Liver (tissue), 9 donors: ENCODE data around the gene PDE5A. TPM values are rescaled to one million over a fixed set of nuclear protein-coding genes. Genes with fewer than 3 reads are reported as not detected.

Experiments
- DNase-seq: peaks from one replicate; pipeline ENCODE4 v3.0.0-alpha.2; 2017; ENCODE audit warnings: low spot score
- H3K27ac ChIP-seq, 2 donors: one replicate each; pipeline ENCODE4 v1.7.0; 2013; ENCODE audit warnings: inconsistent platforms in 2 of 2, low read length in 2 of 2, control low read depth in 1 of 2, low read depth in 1 of 2, mild to moderate bottlenecking in 1 of 2
- H3K27me3 ChIP-seq, 4 donors: one replicate each; pipeline versions ENCODE4 v1.6.1 to v1.7.0; 2013; ENCODE audit warnings: low read length in 3 of 4, inconsistent platforms in 1 of 4, mild to moderate bottlenecking in 1 of 4, moderate library complexity in 1 of 4; ENCODE audit not compliant: control insufficient read depth in 4 of 4, insufficient read depth in 4 of 4
- H3K36me3 ChIP-seq, 4 donors: one replicate each; pipeline versions ENCODE4 v1.6.1 to v1.7.0; 2013; ENCODE audit warnings: low read length in 3 of 4, mild to moderate bottlenecking in 3 of 4, low read depth in 1 of 4, moderate library complexity in 1 of 4; ENCODE audit not compliant: control insufficient read depth in 4 of 4, insufficient read depth in 3 of 4
- H3K4me1 ChIP-seq, 4 donors: one replicate each; pipeline versions ENCODE4 v1.6.1 to v1.7.0; 2013; ENCODE audit warnings: low read length in 3 of 4, mild to moderate bottlenecking in 3 of 4, moderate library complexity in 1 of 4; ENCODE audit not compliant: control insufficient read depth in 4 of 4, insufficient read depth in 4 of 4
- H3K4me3 ChIP-seq, 3 donors: one replicate each; pipeline versions ENCODE4 v1.6.1 to v1.7.0; 2013; ENCODE audit warnings: low read length in 3 of 3, control low read depth in 1 of 3, low read depth in 1 of 3, mild to moderate bottlenecking in 1 of 3
- H3K9ac ChIP-seq, 2 donors: one replicate each; pipeline ENCODE4 v1.7.0; 2013; ENCODE audit warnings: low read length in 2 of 2, mild to moderate bottlenecking in 2 of 2, moderate library complexity in 2 of 2, control low read depth in 1 of 2, low read depth in 1 of 2
- H3K9me3 ChIP-seq, 4 donors: one replicate each; pipeline versions ENCODE4 v1.6.1 to v1.7.0; 2013; ENCODE audit warnings: low read length in 3 of 4; ENCODE audit not compliant: control insufficient read depth in 4 of 4
- ATF3 ChIP-seq: IDR thresholded peaks from 2 replicates; pipeline ENCODE4 v1.6.1; 2016; ENCODE audit warnings: antibody characterized with exemption
- EGR1 ChIP-seq, 2 donors: IDR thresholded peaks; 2 replicates each; pipeline ENCODE4 v1.6.1; 2016 to 2018; ENCODE audit warnings: antibody characterized with exemption in 2 of 2, low read depth in 2 of 2
- FOXA1 ChIP-seq: IDR thresholded peaks from 2 replicates; pipeline ENCODE4 v1.6.1; 2016; ENCODE audit warnings: antibody characterized with exemption
- GABPA ChIP-seq, 2 donors: IDR thresholded peaks in 1 of 2; conservative IDR thresholded peaks in 1 of 2; 2 replicates each; pipeline ENCODE4 v1.6.1; 2016; ENCODE audit warnings: antibody characterized with exemption in 2 of 2, mild to moderate bottlenecking in 1 of 2, moderate library complexity in 1 of 2
- HNF4A ChIP-seq, 2 donors: conservative IDR thresholded peaks; 2 replicates each; pipeline ENCODE4 v1.6.1; 2016; ENCODE audit warnings: antibody characterized with exemption in 2 of 2, mild to moderate bottlenecking in 2 of 2
- HNF4G ChIP-seq: IDR thresholded peaks from 2 replicates; pipeline ENCODE4 v1.6.1; 2016; ENCODE audit warnings: antibody characterized with exemption
- JUND ChIP-seq, 2 donors: IDR thresholded peaks; 2 replicates each; pipeline ENCODE4 v1.6.1; 2016; ENCODE audit warnings: antibody characterized with exemption in 2 of 2
- MAX ChIP-seq: IDR thresholded peaks from 2 replicates; pipeline ENCODE4 v1.6.1; 2016; ENCODE audit warnings: antibody characterized with exemption
- NR2F2 ChIP-seq: IDR thresholded peaks from 2 replicates; pipeline ENCODE4 v1.6.1; 2016; ENCODE audit warnings: antibody characterized with exemption
- RAD21 ChIP-seq, 2 donors: IDR thresholded peaks; 2 replicates each; pipeline ENCODE4 v1.6.1; 2016; ENCODE audit warnings: antibody characterized with exemption in 2 of 2, mild to moderate bottlenecking in 2 of 2
- RXRA ChIP-seq, 2 donors: IDR thresholded peaks; 2 replicates each; pipeline ENCODE4 v1.6.1; 2017 to 2018; ENCODE audit warnings: antibody characterized with exemption in 2 of 2, mild to moderate bottlenecking in 1 of 2
- SP1 ChIP-seq: IDR thresholded peaks from 2 replicates; pipeline ENCODE4 v1.6.1; 2018; ENCODE audit warnings: antibody characterized with exemption, mild to moderate bottlenecking
- WGBS: extraction: QIAGEN DNeasy Blood & Tissue Kit; methylation state at CpG from one replicate; pipeline ENCODE4 v1.1.7; 2013; 5-methylcytosine and 5-hydroxymethylcytosine counted together
- polyA plus RNA-seq, 2 donors: library from polyadenylated mRNA; stranded (reverse) in 1 of 2; unstranded in 1 of 2; fragments of 200-250 nt in 1 of 2; fragments of >200 nt in 1 of 2; fragmentation: Nextera tagmentation in 1 of 2; extraction: Ambion mirVana in 1 of 2; gene quantifications; one replicate each; pipeline versions ENCODE4 v1.2.1 to v1.2.3, GENCODE V29; 2013 to 2015
- total RNA-seq, 2 donors: library from RNA; depleted of rRNA; stranded (reverse); fragments of >200 nt; gene quantifications; one replicate each; pipeline ENCODE4 v1.2.3, GENCODE V29; 2014
- TF ChIP-seq, protein P1 (sequence below): fragments of 150-350 bp; IDR thresholded peaks from 2 replicates; pipeline ENCODE4 v1.5.1; 2017; ENCODE audit warnings: improper control_type of control experiment, low read depth, low read length; ENCODE audit not compliant: missing input control
- TF ChIP-seq, protein P2 (sequence below): IDR thresholded peaks from 2 replicates; pipeline ENCODE4 v1.6.1; 2016; ENCODE audit warnings: antibody characterized with exemption, mild to moderate bottlenecking
- TF ChIP-seq, protein P3 (sequence below): IDR thresholded peaks from 2 replicates; pipeline ENCODE4 v1.6.1; 2016; ENCODE audit warnings: antibody characterized with exemption
- donor health status: healthy.
- donor health status: healthy.
- donor health status: healthy.
- donor health status: healthy.
- donor health status: healthy.

PDE5A gene
- total and polyA plus RNA-seq, 4 donors, result 0.61 to 3.8 (median 3.0) TPM

GRCh38 chr4:119652998-119653397 lies 24.4 kb upstream of the PDE5A start:
- Histone ChIP-seq H3K27ac (no peak overlapping the region), H3K9me3 (no peaks in the 10 kb centered on the region), H3K4me1 (peaks cover 0 to 3% (median under 1%) of the 10 kb centered on the region in 4 donors), H3K27me3 (no peaks in the 10 kb centered on the region), H3K36me3 (no peaks in the 10 kb centered on the region), H3K4me3 (no peak overlapping the region), H3K9ac (no peak overlapping the region)
- TF ChIP-seq NR2F2 (no peak), MAX (no peak), HNF4G (no peak), ATF3 (no peak), HNF4A (conservative IDR thresholded peaks at IDR 0.05) (no peak), FOXA1 (no peak), SP1 (no peak), GABPA (IDR thresholded peaks at IDR 0.05 in 1 of 2, conservative IDR thresholded peaks at IDR 0.05 in 1 of 2) (no peak), EGR1 (IDR thresholded peaks at IDR 0.05; ENCODE audit: low read depth in 2 of 2) (no peak)
- TF ChIP-seq, protein P1, sequence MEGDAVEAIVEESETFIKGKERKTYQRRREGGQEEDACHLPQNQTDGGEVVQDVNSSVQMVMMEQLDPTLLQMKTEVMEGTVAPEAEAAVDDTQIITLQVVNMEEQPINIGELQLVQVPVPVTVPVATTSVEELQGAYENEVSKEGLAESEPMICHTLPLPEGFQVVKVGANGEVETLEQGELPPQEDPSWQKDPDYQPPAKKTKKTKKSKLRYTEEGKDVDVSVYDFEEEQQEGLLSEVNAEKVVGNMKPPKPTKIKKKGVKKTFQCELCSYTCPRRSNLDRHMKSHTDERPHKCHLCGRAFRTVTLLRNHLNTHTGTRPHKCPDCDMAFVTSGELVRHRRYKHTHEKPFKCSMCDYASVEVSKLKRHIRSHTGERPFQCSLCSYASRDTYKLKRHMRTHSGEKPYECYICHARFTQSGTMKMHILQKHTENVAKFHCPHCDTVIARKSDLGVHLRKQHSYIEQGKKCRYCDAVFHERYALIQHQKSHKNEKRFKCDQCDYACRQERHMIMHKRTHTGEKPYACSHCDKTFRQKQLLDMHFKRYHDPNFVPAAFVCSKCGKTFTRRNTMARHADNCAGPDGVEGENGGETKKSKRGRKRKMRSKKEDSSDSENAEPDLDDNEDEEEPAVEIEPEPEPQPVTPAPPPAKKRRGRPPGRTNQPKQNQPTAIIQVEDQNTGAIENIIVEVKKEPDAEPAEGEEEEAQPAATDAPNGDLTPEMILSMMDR, result no peak
- TF ChIP-seq, protein P2, sequence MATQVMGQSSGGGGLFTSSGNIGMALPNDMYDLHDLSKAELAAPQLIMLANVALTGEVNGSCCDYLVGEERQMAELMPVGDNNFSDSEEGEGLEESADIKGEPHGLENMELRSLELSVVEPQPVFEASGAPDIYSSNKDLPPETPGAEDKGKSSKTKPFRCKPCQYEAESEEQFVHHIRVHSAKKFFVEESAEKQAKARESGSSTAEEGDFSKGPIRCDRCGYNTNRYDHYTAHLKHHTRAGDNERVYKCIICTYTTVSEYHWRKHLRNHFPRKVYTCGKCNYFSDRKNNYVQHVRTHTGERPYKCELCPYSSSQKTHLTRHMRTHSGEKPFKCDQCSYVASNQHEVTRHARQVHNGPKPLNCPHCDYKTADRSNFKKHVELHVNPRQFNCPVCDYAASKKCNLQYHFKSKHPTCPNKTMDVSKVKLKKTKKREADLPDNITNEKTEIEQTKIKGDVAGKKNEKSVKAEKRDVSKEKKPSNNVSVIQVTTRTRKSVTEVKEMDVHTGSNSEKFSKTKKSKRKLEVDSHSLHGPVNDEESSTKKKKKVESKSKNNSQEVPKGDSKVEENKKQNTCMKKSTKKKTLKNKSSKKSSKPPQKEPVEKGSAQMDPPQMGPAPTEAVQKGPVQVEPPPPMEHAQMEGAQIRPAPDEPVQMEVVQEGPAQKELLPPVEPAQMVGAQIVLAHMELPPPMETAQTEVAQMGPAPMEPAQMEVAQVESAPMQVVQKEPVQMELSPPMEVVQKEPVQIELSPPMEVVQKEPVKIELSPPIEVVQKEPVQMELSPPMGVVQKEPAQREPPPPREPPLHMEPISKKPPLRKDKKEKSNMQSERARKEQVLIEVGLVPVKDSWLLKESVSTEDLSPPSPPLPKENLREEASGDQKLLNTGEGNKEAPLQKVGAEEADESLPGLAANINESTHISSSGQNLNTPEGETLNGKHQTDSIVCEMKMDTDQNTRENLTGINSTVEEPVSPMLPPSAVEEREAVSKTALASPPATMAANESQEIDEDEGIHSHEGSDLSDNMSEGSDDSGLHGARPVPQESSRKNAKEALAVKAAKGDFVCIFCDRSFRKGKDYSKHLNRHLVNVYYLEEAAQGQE, result no peak
- 94% methylated on average over 1 of the region's 1 CpG for WGBS
- no peak for DNase-seq

- Histone ChIP-seq H3K27ac (no peak overlapping the region), H3K9me3 (no peaks in the 10 kb centered on the region), H3K4me1 (peaks cover 0 to 13% (median 4%) of the 10 kb centered on the region in 4 donors), H3K4me3 (no peak overlapping the region), H3K27me3 (no peaks in the 10 kb centered on the region), H3K9ac (no peak overlapping the region), H3K36me3 (no peaks in the 10 kb centered on the region)
- 39% methylated on average over 2 of the region's 2 CpGs for WGBS
- no peak for DNase-seq
- peak; percentile 64 for TF ChIP-seq SP1
- no peak for TF ChIP-seq GABPA (IDR thresholded peaks at IDR 0.05 in 1 of 2, conservative IDR thresholded peaks at IDR 0.05 in 1 of 2)
- TF ChIP-seq NR2F2, result peak; percentile 72
- no peak for TF ChIP-seq ATF3
- TF ChIP-seq JUND (IDR thresholded peaks at IDR 0.05), result no peak
- TF ChIP-seq, protein P1, result no peak
- TF ChIP-seq FOXA1, result no peak
- peak; percentile 86 to 94 for TF ChIP-seq HNF4A (conservative IDR thresholded peaks at IDR 0.05)
- TF ChIP-seq, protein P2, result peak; percentile 9
- TF ChIP-seq RAD21 (IDR thresholded peaks at IDR 0.05), result peak; percentile 35 to 40
- TF ChIP-seq, protein P3, sequence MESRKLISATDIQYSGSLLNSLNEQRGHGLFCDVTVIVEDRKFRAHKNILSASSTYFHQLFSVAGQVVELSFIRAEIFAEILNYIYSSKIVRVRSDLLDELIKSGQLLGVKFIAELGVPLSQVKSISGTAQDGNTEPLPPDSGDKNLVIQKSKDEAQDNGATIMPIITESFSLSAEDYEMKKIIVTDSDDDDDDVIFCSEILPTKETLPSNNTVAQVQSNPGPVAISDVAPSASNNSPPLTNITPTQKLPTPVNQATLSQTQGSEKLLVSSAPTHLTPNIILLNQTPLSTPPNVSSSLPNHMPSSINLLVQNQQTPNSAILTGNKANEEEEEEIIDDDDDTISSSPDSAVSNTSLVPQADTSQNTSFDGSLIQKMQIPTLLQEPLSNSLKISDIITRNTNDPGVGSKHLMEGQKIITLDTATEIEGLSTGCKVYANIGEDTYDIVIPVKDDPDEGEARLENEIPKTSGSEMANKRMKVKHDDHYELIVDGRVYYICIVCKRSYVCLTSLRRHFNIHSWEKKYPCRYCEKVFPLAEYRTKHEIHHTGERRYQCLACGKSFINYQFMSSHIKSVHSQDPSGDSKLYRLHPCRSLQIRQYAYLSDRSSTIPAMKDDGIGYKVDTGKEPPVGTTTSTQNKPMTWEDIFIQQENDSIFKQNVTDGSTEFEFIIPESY, result no peak
- TF ChIP-seq MAX, result peak; percentile 34
- no peak for TF ChIP-seq EGR1 (IDR thresholded peaks at IDR 0.05; ENCODE audit: low read depth in 2 of 2)
- TF ChIP-seq HNF4G, result peak; percentile 32
- TF ChIP-seq RXRA (IDR thresholded peaks at IDR 0.05), result peak; percentile 82 to 93
Observed at GRCh38 chr4:119648398-119648797, 19.8 kb upstream of the PDE5A start.
